Glutamatergic neuron (in vitro differentiated cells): ENCODE measurements around the gene DGKB. TPM values are rescaled to one million over a fixed set of nuclear protein-coding genes. Genes with fewer than 3 reads are reported as not detected.

Source experiments
- DNase-seq: peaks from one replicate; pipeline ENCODE4 v3.0.0; 2022
- H3K27ac Mint-ChIP-seq: one replicate; pipeline ENCODE4 v1.8.0; 2020; ENCODE audit warnings: mild to moderate bottlenecking, mixed read lengths, inconsistent platforms; ENCODE audit not compliant: unreplicated experiment
- H3K27me3 Mint-ChIP-seq: one replicate; pipeline ENCODE4 v1.8.0; 2020; ENCODE audit warnings: mild to moderate bottlenecking, moderate library complexity, mixed read lengths, inconsistent platforms; ENCODE audit not compliant: unreplicated experiment
- H3K36me3 Mint-ChIP-seq: one replicate; pipeline ENCODE4 v1.8.0; 2020; ENCODE audit warnings: mild to moderate bottlenecking, mixed read lengths, inconsistent platforms; ENCODE audit not compliant: unreplicated experiment
- H3K4me1 Mint-ChIP-seq: one replicate; pipeline ENCODE4 v1.8.0; 2020; ENCODE audit warnings: mild to moderate bottlenecking, low read depth, mixed read lengths, inconsistent platforms; ENCODE audit not compliant: unreplicated experiment
- H3K4me3 Mint-ChIP-seq: one replicate; pipeline ENCODE4 v1.8.0; 2020; ENCODE audit warnings: mild to moderate bottlenecking, mixed read lengths, inconsistent platforms; ENCODE audit not compliant: unreplicated experiment
- H3K9me3 Mint-ChIP-seq: one replicate; pipeline ENCODE4 v1.8.0; 2020; ENCODE audit warnings: mild to moderate bottlenecking, moderate library complexity, mixed read lengths, inconsistent platforms; ENCODE audit not compliant: unreplicated experiment
- CTCF ChIP-seq: fragments of 200-600 bp; sonication (generic); IDR thresholded peaks from one replicate; pipeline ENCODE4 v1.5.0; 2021; ENCODE audit not compliant: partially characterized antibody, unreplicated experiment
- total RNA-seq: library from RNA; stranded (reverse); fragmentation: NEBNext Ultra II Directional; extraction: Animal tissue kit (Norgen Biotek cat#: 25700); gene quantifications from one replicate; pipeline ENCODE4 v1.2.1, GENCODE V29; 2021; ENCODE audit not compliant: unreplicated experiment

DGKB gene
- total RNA-seq, 1 donor from 2014 or later: 57.8 TPM

- H3K4me3 Mint-ChIP-seq: no peak overlapping the region
- H3K4me1 Mint-ChIP-seq: peaks cover 14% of the 10 kb centered on the region
- H3K27me3 Mint-ChIP-seq: peaks cover 3% of the 10 kb centered on the region
- no peak overlapping the region for H3K27ac Mint-ChIP-seq
- H3K36me3 Mint-ChIP-seq: no peaks in the 10 kb centered on the region
- no peak for DNase-seq
- peaks cover 2% of the 10 kb centered on the region for H3K9me3 Mint-ChIP-seq
- TF ChIP-seq CTCF: no peak
Observed at GRCh38 chr7:14376711-14377110, 525.8 kb downstream of the DGKB start.

- DNase-seq: no peak
- no peak overlapping the region for H3K27ac Mint-ChIP-seq
- no peaks in the 10 kb centered on the region for H3K36me3 Mint-ChIP-seq
- no peak for TF ChIP-seq CTCF
- no peaks in the 10 kb centered on the region for H3K27me3 Mint-ChIP-seq
- H3K4me3 Mint-ChIP-seq: no peak overlapping the region
- peaks cover 14% of the 10 kb centered on the region for H3K4me1 Mint-ChIP-seq
- H3K9me3 Mint-ChIP-seq: peaks cover 2% of the 10 kb centered on the region
Observed at GRCh38 chr7:14375998-14376397, 526.6 kb downstream of the DGKB start.

- no peaks in the 10 kb centered on the region for H3K36me3 Mint-ChIP-seq
- no peaks in the 10 kb centered on the region for H3K27me3 Mint-ChIP-seq
- peaks cover 2% of the 10 kb centered on the region for H3K9me3 Mint-ChIP-seq
- no peak overlapping the region for H3K27ac Mint-ChIP-seq
- peaks cover 14% of the 10 kb centered on the region for H3K4me1 Mint-ChIP-seq
- TF ChIP-seq CTCF: no peak
- DNase-seq: no peak
- H3K4me3 Mint-ChIP-seq: no peak overlapping the region
Observed at GRCh38 chr7:14374336-14374735, 528.2 kb downstream of the DGKB start.

GRCh38 chr7:14368285-14368684 lies 534.3 kb downstream of the DGKB start:
- Mint-ChIP-seq H3K9me3 (peaks cover 2% of the 10 kb centered on the region), H3K36me3 (no peaks in the 10 kb centered on the region), H3K27ac (no peak overlapping the region), H3K27me3 (no peaks in the 10 kb centered on the region), H3K4me1 (no peaks in the 10 kb centered on the region), H3K4me3 (no peak overlapping the region)
- no peak for TF ChIP-seq CTCF
- no peak for DNase-seq

- no peak for TF ChIP-seq CTCF
- H3K27ac Mint-ChIP-seq: no peak overlapping the region
- peaks cover 2% of the 10 kb centered on the region for H3K9me3 Mint-ChIP-seq
- no peaks in the 10 kb centered on the region for H3K27me3 Mint-ChIP-seq
- H3K4me3 Mint-ChIP-seq: no peak overlapping the region
- H3K36me3 Mint-ChIP-seq: no peaks in the 10 kb centered on the region
- H3K4me1 Mint-ChIP-seq: no peaks in the 10 kb centered on the region
- DNase-seq: peak; percentile 15
Observed at GRCh38 chr7:14351167-14351566, 551.4 kb downstream of the DGKB start.
